H1 (cell line): Measurements from ENCODE around the gene HINT2. TPM values are rescaled to one million over a fixed set of nuclear protein-coding genes. Genes with fewer than 3 reads are reported as not detected.

Experiments
- CHD1 ChIP-seq: IDR thresholded peaks from 2 replicates; pipeline ENCODE4 v1.6.1; 2012; ENCODE audit warnings: low read depth, low read length, improper control_type of control experiment
- CHD2 ChIP-seq: IDR thresholded peaks from 2 replicates; pipeline ENCODE4 v1.6.1; 2012; ENCODE audit warnings: low read length, improper control_type of control experiment
- CHD7 ChIP-seq: fragments of 300-600 bp; sonication (generic); IDR thresholded peaks from 2 replicates; pipeline ENCODE4 v1.7.1; 2012; ENCODE audit warnings: low read length, moderate library complexity, mild to moderate bottlenecking, inconsistent platforms; ENCODE audit not compliant: insufficient replicate concordance
- EGR1 ChIP-seq: IDR thresholded peaks from 2 replicates; pipeline ENCODE4 v1.6.1; 2011; ENCODE audit warnings: low read depth, low read length, borderline replicate concordance
- MAFK ChIP-seq: IDR thresholded peaks from 2 replicates; pipeline ENCODE4 v1.6.1; 2012; ENCODE audit warnings: low read depth, mild to moderate bottlenecking, improper control_type of control experiment, low read length
- RXRA ChIP-seq: IDR thresholded peaks from 2 replicates; pipeline ENCODE4 v1.6.1; 2011; ENCODE audit warnings: low read depth, mild to moderate bottlenecking, low read length, moderate library complexity; ENCODE audit not compliant: insufficient read depth
- SAP30 ChIP-seq: fragments of 300-600 bp; sonication (generic); IDR thresholded peaks from 2 replicates; pipeline ENCODE4 v1.7.1; 2012; ENCODE audit warnings: low read length, moderate library complexity, mild to moderate bottlenecking, inconsistent platforms; ENCODE audit not compliant: insufficient read depth, insufficient replicate concordance
- SIN3A ChIP-seq, 2 experiments: IDR thresholded peaks in 1 of 2; conservative IDR thresholded peaks in 1 of 2; 2 replicates each; pipeline ENCODE4 v1.6.1; 2011 to 2012; ENCODE audit warnings: low read length in 2 of 2, improper control_type of control experiment in 1 of 2, low read depth in 1 of 2, mild to moderate bottlenecking in 1 of 2
- TEAD4 ChIP-seq: IDR thresholded peaks from 2 replicates; pipeline ENCODE4 v1.6.1; 2012; ENCODE audit warnings: low read depth, low read length, inconsistent platforms, mixed read lengths
- YY1 ChIP-seq: IDR thresholded peaks from 2 replicates; pipeline ENCODE4 v1.6.1; 2011; ENCODE audit warnings: low read depth, mild to moderate bottlenecking, low read length
- polyA plus RNA-seq, 7 experiments: library from polyadenylated mRNA; depleted of rRNA in 3 of 7; stranded (reverse) in 5 of 7; unstranded in 2 of 7; fragments of >200 nt in 5 of 7; fragments of 200-250 nt in 2 of 7; gene quantifications; 1 replicate in 5 of 7; 2 replicates in 1 of 7; 4 replicates in 1 of 7; pipeline versions ENCODE4 v1.2.1 to v1.2.3, GENCODE V29; 2011 to 2013; ENCODE audit warnings: missing spikeins in 2 of 7, mixed read lengths in 2 of 7
- total RNA-seq: library from RNA; stranded (reverse); fragmentation: NEBNext Ultra II Directional; extraction: Animal tissue kit (Norgen Biotek cat#: 25700); gene quantifications from 2 replicates; pipeline ENCODE4 v1.2.1, GENCODE V29; 2021

Gene HINT2
- total and polyA plus RNA-seq, 2 of the 8 experiments (the other 6 are each of a cell fraction or from before 2014, with no cell fraction given): 32.1 to 51.2 TPM

GRCh38 chr9:35811381-35812024 lies 3.3 kb downstream of the HINT2 start (continued):
- TF ChIP-seq YY1: no peak
- TF ChIP-seq SIN3A (conservative IDR thresholded peaks at IDR 0.05 in 1 of 2, IDR thresholded peaks at IDR 0.05 in 1 of 2; ENCODE audit: low read depth in 1 of 2, low read length in 2 of 2): no peak
- TF ChIP-seq CHD2: no peak
- TF ChIP-seq EGR1: no peak
- no peak for TF ChIP-seq RXRA
- no peak for TF ChIP-seq SAP30
- TF ChIP-seq CHD1: no peak
- no peak for TF ChIP-seq TEAD4
- TF ChIP-seq MAFK: no peak
- TF ChIP-seq CHD7: no peak
